HepG2 (cell line): ENCODE measurements around the gene MIB1. TPM values are rescaled to one million over a fixed set of nuclear protein-coding genes. Genes with fewer than 3 reads are reported as not detected.

Experiments
- ATAC-seq: fragments of 200-7000 bp; cut with Tn5 transposase; 3 replicates; pipeline ENCODE4 v1.9.1; 2020; ENCODE audit warnings: mild to moderate bottlenecking, moderate library complexity
- BruUV-seq: library from RNA; stranded (reverse); fragments of 400-500 nt; replicated peaks from 2 replicates; lab custom pipeline; 2021; lab: Mats Ljungman, UMichigan
- CTCF ChIA-PET: fragments of 300-600 bp; formaldehyde crosslinking; extraction: SDS; loops from one replicate; lab custom pipeline; 2021; ENCODE audit warnings: low total read pairs, inconsistent platforms, low intra/inter-chr PET ratio; lab: Yijun Ruan, JAX
- POLR2A ChIA-PET: fragments of 350-600 bp; sonication (Branson Sonifier 250); formaldehyde crosslinking; loops from one replicate; lab custom pipeline; 2020; ENCODE audit warnings: antibody characterized with exemption, inconsistent platforms; lab: Yijun Ruan, JAX
- DNase-seq: peaks from one replicate; pipeline ENCODE4 v3.0.0-alpha.2; 2015; ENCODE audit warnings: low spot score
- FAIRE-seq: peaks from 3 replicates; lab custom pipeline; 2011; peaks lifted over from hg19 to GRCh38; lab: Jason Lieb, UNC
- H2AFZ ChIP-seq: one replicate; pipeline ENCODE4 v1.6.1; 2011; ENCODE audit warnings: low read length, inconsistent platforms
- H3K27ac ChIP-seq: fragments of 300-600 bp; 3 replicates; pipeline ENCODE4 v1.8.0; 2011; ENCODE audit warnings: mixed run types, mild to moderate bottlenecking, mixed read lengths, low read length, inconsistent platforms; ENCODE audit not compliant: insufficient read depth; ENCODE audit errors: extremely low read length
- H3K27me3 ChIP-seq, 2 experiments: fragments of 200-600 bp in 1 of 2; 2 replicates in 1 of 2; 3 replicates in 1 of 2; pipeline versions ENCODE4 v1.6.0 to v1.8.0; 2011; ENCODE audit warnings: low read length in 2 of 2, mild to moderate bottlenecking in 2 of 2, moderate library complexity in 2 of 2, inconsistent platforms in 1 of 2; ENCODE audit not compliant: insufficient read depth in 2 of 2, control insufficient read depth in 1 of 2
- H3K36me3 ChIP-seq, 2 experiments: fragments of 200-600 bp in 1 of 2; replicated peaks in 1 of 2; 2 replicates in 1 of 2; 3 replicates in 1 of 2; pipeline versions ENCODE4 v1.5.1 to v1.8.0; 2011; ENCODE audit warnings: low read length in 2 of 2, inconsistent platforms in 1 of 2; ENCODE audit not compliant: insufficient read depth in 2 of 2, control insufficient read depth in 1 of 2
- H3K4me1 ChIP-seq: 2 replicates; pipeline ENCODE4 v1.5.1; 2012; ENCODE audit warnings: low read length, inconsistent platforms; ENCODE audit not compliant: insufficient read depth
- H3K4me2 ChIP-seq: 2 replicates; pipeline ENCODE4 v1.6.0; 2011; ENCODE audit warnings: low read depth, low read length, inconsistent platforms
- H3K4me3 ChIP-seq, 3 experiments: fragments of 200-600 bp in 1 of 3; sonication (generic), shearing (Covaris generic) in 1 of 3; replicated peaks in 1 of 3; 2 replicates each; pipeline ENCODE4 v1.5.1; 2011 to 2016; ENCODE audit warnings: low read length in 3 of 3, inconsistent platforms in 2 of 3, low read depth in 2 of 3, mild to moderate bottlenecking in 2 of 3, control low read depth in 1 of 3, mixed read lengths in 1 of 3; ENCODE audit not compliant: insufficient read depth in 1 of 3
- H3K79me2 ChIP-seq: one replicate; pipeline ENCODE4 v1.6.1; 2011; ENCODE audit warnings: low read length, inconsistent platforms; ENCODE audit not compliant: insufficient read depth
- H3K9ac ChIP-seq: 2 replicates; pipeline ENCODE4 v1.6.0; 2011; ENCODE audit warnings: mild to moderate bottlenecking, low read depth, low read length, inconsistent platforms; ENCODE audit not compliant: insufficient read depth
- H3K9me3 ChIP-seq: 2 replicates; pipeline ENCODE4 v1.5.1; 2012; ENCODE audit warnings: mild to moderate bottlenecking, low read length
- H4K20me1 ChIP-seq: 2 replicates; pipeline ENCODE4 v1.6.0; 2011; ENCODE audit warnings: inconsistent platforms, mild to moderate bottlenecking, low read length, moderate library complexity; ENCODE audit not compliant: insufficient read depth
- ATF7-NPFF ChIP-seq: sonication (generic); formaldehyde crosslinking; IDR thresholded peaks from 2 replicates; pipeline ENCODE4 v1.8.1; 2023; ENCODE audit warnings: mild to moderate bottlenecking, low read depth, missing genetic modification reagents, moderate library complexity
- E2F2 ChIP-seq: sonication (generic); formaldehyde crosslinking; IDR thresholded peaks from 2 replicates; pipeline ENCODE4 v1.4.0; 2020; ENCODE audit warnings: missing genetic modification reagents, borderline replicate concordance
- GTF3A ChIP-seq: sonication (generic); formaldehyde crosslinking; conservative IDR thresholded peaks from 2 replicates; pipeline ENCODE4 v1.4.0; 2020; ENCODE audit warnings: mild to moderate bottlenecking, missing genetic modification reagents
- MAFK ChIP-seq, 2 experiments: IDR thresholded peaks in 1 of 2; conservative IDR thresholded peaks in 1 of 2; 2 replicates each; pipeline ENCODE4 v1.6.1; 2011; ENCODE audit warnings: improper control_type of control experiment in 2 of 2, low read length in 2 of 2
- PBX2 ChIP-seq: IDR thresholded peaks from 2 replicates; pipeline ENCODE4 v1.6.1; 2016; ENCODE audit warnings: control low read depth
- SAFB2 ChIP-seq: sonication (generic); formaldehyde crosslinking; IDR thresholded peaks from 2 replicates; pipeline ENCODE4 v1.5.1; 2020; ENCODE audit warnings: missing genetic modification reagents, low read depth, mild to moderate bottlenecking, borderline replicate concordance
- STAG1 ChIP-seq: sonication (generic); formaldehyde crosslinking; IDR thresholded peaks from 2 replicates; pipeline ENCODE4 v1.4.0; 2020; ENCODE audit warnings: missing genetic modification reagents
- ZNF12 ChIP-seq: sonication (generic); formaldehyde crosslinking; IDR thresholded peaks from 2 replicates; pipeline ENCODE4 v1.5.0; 2020; ENCODE audit warnings: missing genetic modification reagents
- ZNF20 ChIP-seq: sonication (generic); formaldehyde crosslinking; IDR thresholded peaks from 2 replicates; pipeline ENCODE4 v1.4.0; 2020; ENCODE audit warnings: mild to moderate bottlenecking, moderate library complexity, missing genetic modification reagents
- WGBS: methylation state at CpG from one replicate; pipeline ENCODE4 v1.1.6; 2017; ENCODE audit warnings: low lambda C conversion rate; 5-methylcytosine and 5-hydroxymethylcytosine counted together
- in situ Hi-C: cut with HindIII; loops from 2 replicates; pipeline ENCODE4 v1.10.0; 2017; ENCODE audit warnings: low pct_unique_long_range_greater_than_20kb; ENCODE audit not compliant: extremely low pct_ligation_motif_present
- intact Hi-C: fragments of 100-400 bp; cut with micrococcal nuclease; formaldehyde crosslinking; loops from one replicate; pipeline ENCODE4 v1.10.0; 2022; ENCODE audit not compliant: unreplicated experiment
- polyA plus RNA-seq, 8 experiments: library from polyadenylated mRNA; depleted of rRNA in 3 of 8; stranded (reverse) in 7 of 8; unstranded in 1 of 8; fragments of >200 nt; fragmentation: Illumina TruSeq in 4 of 8; extraction: Trizol in 4 of 8; gene quantifications; 2 replicates each; pipeline versions ENCODE4 v1.2.1 to v1.2.3, GENCODE V29; 2011 to 2016; ENCODE audit warnings: low read depth in 4 of 8, missing spikeins in 1 of 8, mixed read lengths in 1 of 8; ENCODE audit not compliant: insufficient read depth in 1 of 8
- total RNA-seq, 5 experiments: library from RNA; depleted of rRNA; stranded (reverse); fragments of >200 nt; fragmentation: Illumina TruSeq; extraction: Trizol; gene quantifications; 2 replicates each; pipeline ENCODE4 v1.2.3, GENCODE V29; 2016; ENCODE audit warnings: low read depth in 1 of 5
- TF ChIP-seq, protein P1 (sequence below): sonication (generic); formaldehyde crosslinking; IDR thresholded peaks from 2 replicates; pipeline ENCODE4 v1.4.0; 2020; ENCODE audit warnings: missing genetic modification reagents
- TF ChIP-seq, protein P2 (sequence below): IDR thresholded peaks from 2 replicates; pipeline ENCODE4 v1.6.1; 2012; ENCODE audit warnings: low read depth, low read length, improper control_type of control experiment

MIB1 gene
- total and polyA plus RNA-seq, 2 of the 13 experiments (the other 11 are each of a cell fraction or from before 2014, with no cell fraction given): 12.0 to 47.0 TPM

- FAIRE-seq (no peak), DNase-seq (no peak), ATAC-seq (no peak)
- Histone ChIP-seq H3K4me3 (no peak overlapping the region), H3K79me2 (peaks cover 86% of the 10 kb centered on the region), H2AFZ (no peak overlapping the region), H3K9me3 (no peaks in the 10 kb centered on the region), H3K27me3 (no peaks in the 10 kb centered on the region), H4K20me1 (peaks cover 26% of the 10 kb centered on the region), H3K27ac (no peak overlapping the region), H3K36me3 (no peaks in the 10 kb centered on the region; a peak in 1 of 5 replicates), H3K4me1 (peaks cover 51% of the 10 kb centered on the region), H3K4me2 (no peak overlapping the region; the same call in 1 of the 2 replicates), H3K9ac (no peak overlapping the region)
- no TSS peak for BruUV-seq
- intact Hi-C loops: no loop called here
- TF ChIP-seq, protein P1, sequence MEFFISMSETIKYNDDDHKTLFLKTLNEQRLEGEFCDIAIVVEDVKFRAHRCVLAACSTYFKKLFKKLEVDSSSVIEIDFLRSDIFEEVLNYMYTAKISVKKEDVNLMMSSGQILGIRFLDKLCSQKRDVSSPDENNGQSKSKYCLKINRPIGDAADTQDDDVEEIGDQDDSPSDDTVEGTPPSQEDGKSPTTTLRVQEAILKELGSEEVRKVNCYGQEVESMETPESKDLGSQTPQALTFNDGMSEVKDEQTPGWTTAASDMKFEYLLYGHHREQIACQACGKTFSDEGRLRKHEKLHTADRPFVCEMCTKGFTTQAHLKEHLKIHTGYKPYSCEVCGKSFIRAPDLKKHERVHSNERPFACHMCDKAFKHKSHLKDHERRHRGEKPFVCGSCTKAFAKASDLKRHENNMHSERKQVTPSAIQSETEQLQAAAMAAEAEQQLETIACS: no peak
- peak; percentile 18; the same call in 1 of the 2 replicates for TF ChIP-seq STAG1 (CRISPR knock-in tag)
- in situ Hi-C loops: no loop called here
- ChIA-PET CTCF (no interaction called here), POLR2A (no interaction called here)
- WGBS: 95% methylated on average over 5 of the region's 5 CpGs
Observed at GRCh38 chr18:21745231-21745630, 4.6 kb downstream of the MIB1 start.

- Histone ChIP-seq H3K27me3 (no peaks in the 10 kb centered on the region), H3K4me3 (no peak overlapping the region), H3K9me3 (no peaks in the 10 kb centered on the region)
- in situ Hi-C loops: no loop called here
- TF ChIP-seq, protein P2, sequence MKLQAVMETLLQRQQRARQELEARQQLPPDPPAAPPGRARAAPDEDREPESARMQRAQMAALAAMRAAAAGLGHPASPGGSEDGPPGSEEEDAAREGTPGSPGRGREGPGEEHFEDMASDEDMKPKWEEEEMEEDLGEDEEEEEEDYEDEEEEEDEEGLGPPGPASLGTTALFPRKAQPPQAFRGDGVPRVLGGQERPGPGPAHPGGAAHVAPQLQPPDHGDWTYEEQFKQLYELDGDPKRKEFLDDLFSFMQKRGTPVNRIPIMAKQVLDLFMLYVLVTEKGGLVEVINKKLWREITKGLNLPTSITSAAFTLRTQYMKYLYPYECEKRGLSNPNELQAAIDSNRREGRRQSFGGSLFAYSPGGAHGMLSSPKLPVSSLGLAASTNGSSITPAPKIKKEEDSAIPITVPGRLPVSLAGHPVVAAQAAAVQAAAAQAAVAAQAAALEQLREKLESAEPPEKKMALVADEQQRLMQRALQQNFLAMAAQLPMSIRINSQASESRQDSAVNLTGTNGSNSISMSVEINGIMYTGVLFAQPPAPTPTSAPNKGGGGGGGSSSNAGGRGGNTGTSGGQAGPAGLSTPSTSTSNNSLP: no peak
- TF ChIP-seq ATF7-NPFF (CRISPR knock-in tag) (no peak), SAFB2 (CRISPR knock-in tag) (no peak), ZNF20 (CRISPR knock-in tag) (no peak), GTF3A (CRISPR knock-in tag) (no peak), ZNF12 (CRISPR knock-in tag) (no peak), PBX2 (no peak), MAFK (conservative IDR thresholded peaks at IDR 0.05 in 1 of 2, IDR thresholded peaks at IDR 0.05 in 1 of 2; ENCODE audit: low read length in 2 of 2) (no peak), E2F2 (CRISPR knock-in tag) (no peak)
- TF ChIP-seq, all 625 proteins: peak for 0
- no peaks in the 10 kb centered on the region; a peak in 1 of 5 replicates for H3K36me3 ChIP-seq
- H4K20me1 ChIP-seq: peaks cover 28% of the 10 kb centered on the region
- DNase-seq: no peak
- H3K27ac ChIP-seq: no peak overlapping the region
- POLR2A ChIA-PET: interaction anchor here (1.6 kb wide), 1 partner anchor 146 kb away, joined by 5 read pairs; the partner anchor contains the start of gene ESCO1
- ATAC-seq: no peak
- intact Hi-C loops: no loop called here
- H2AFZ ChIP-seq: no peak overlapping the region
- no peak for FAIRE-seq
- BruUV-seq: no TSS peak
- CTCF ChIA-PET: no interaction called here
- H3K79me2 ChIP-seq: peaks cover 95% of the 10 kb centered on the region
- no peak overlapping the region; the same call in 1 of the 2 replicates for H3K4me2 ChIP-seq
- no peak overlapping the region for H3K9ac ChIP-seq
- peaks cover 60% of the 10 kb centered on the region for H3K4me1 ChIP-seq
- 77% methylated on average over 2 of the region's 2 CpGs for WGBS
Observed at GRCh38 chr18:21747268-21747667, 6.7 kb downstream of the MIB1 start.
